Endodermal cell (in vitro differentiated cells): Measurements from ENCODE around the gene ZZZ3. TPM values are rescaled to one million over a fixed set of nuclear protein-coding genes. Genes with fewer than 3 reads are reported as not detected.

Experiments
- DNase-seq: peaks from one replicate; pipeline ENCODE4 v3.0.0-alpha.2; 2017
- H3K27ac ChIP-seq: 2 replicates; pipeline ENCODE4 v1.5.1; 2013; ENCODE audit warnings: mild to moderate bottlenecking, low read depth, low read length, moderate library complexity
- H3K27me3 ChIP-seq: 2 replicates; pipeline ENCODE4 v1.6.1; 2013; ENCODE audit warnings: mild to moderate bottlenecking, low read length, moderate library complexity; ENCODE audit not compliant: insufficient read depth, control insufficient read depth, poor library complexity, severe bottlenecking
- H3K36me3 ChIP-seq: 2 replicates; pipeline ENCODE4 v1.7.0; 2013; ENCODE audit warnings: mild to moderate bottlenecking, low read length, moderate library complexity; ENCODE audit not compliant: control insufficient read depth, insufficient read depth
- H3K4me1 ChIP-seq: one replicate; pipeline ENCODE4 v1.7.0; 2013; ENCODE audit warnings: low read length; ENCODE audit not compliant: control insufficient read depth, insufficient read depth
- H3K4me3 ChIP-seq: 2 replicates; pipeline ENCODE4 v1.5.1; 2013; ENCODE audit warnings: mild to moderate bottlenecking, low read length, moderate library complexity
- H3K9ac ChIP-seq: 2 replicates; pipeline ENCODE4 v1.6.1; 2013; ENCODE audit warnings: mild to moderate bottlenecking, low read length, moderate library complexity; ENCODE audit not compliant: poor library complexity, severe bottlenecking; ENCODE audit errors: extremely low read depth
- H3K9me3 ChIP-seq: 2 replicates; pipeline ENCODE4 v1.6.1; 2013; ENCODE audit warnings: mild to moderate bottlenecking, low read length, moderate library complexity; ENCODE audit not compliant: control insufficient read depth
- H3K27ac Mint-ChIP-seq: 2 replicates; pipeline ENCODE4 v1.8.0; 2020; ENCODE audit warnings: mixed read lengths
- H3K27me3 Mint-ChIP-seq: 2 replicates; pipeline ENCODE4 v1.8.0; 2021; ENCODE audit warnings: mild to moderate bottlenecking, mixed read lengths; ENCODE audit not compliant: insufficient read depth
- H3K36me3 Mint-ChIP-seq: 2 replicates; pipeline ENCODE4 v1.8.0; 2020; ENCODE audit warnings: low read depth, mixed read lengths
- H3K4me1 Mint-ChIP-seq: 2 replicates; pipeline ENCODE4 v1.8.0; 2020; ENCODE audit warnings: mixed read lengths
- H3K4me3 Mint-ChIP-seq: 2 replicates; pipeline ENCODE4 v1.8.0; 2020; ENCODE audit warnings: mild to moderate bottlenecking, moderate library complexity, mixed read lengths
- H3K9me3 Mint-ChIP-seq: 2 replicates; pipeline ENCODE4 v1.8.0; 2020; ENCODE audit warnings: mild to moderate bottlenecking, mixed read lengths
- WGBS, 2 experiments: methylation state at CpG; one replicate each; pipeline versions ENCODE4 v1.1.5 to v1.1.7; 2013; ENCODE audit warnings: missing lambda C conversion rate in 2 of 2, mixed read lengths in 1 of 2; ENCODE audit not compliant: insufficient coverage in 1 of 2, insufficient read length in 1 of 2; 5-methylcytosine and 5-hydroxymethylcytosine counted together
- long read RNA-seq, 4 experiments: library from polyadenylated mRNA in 2 of 4; library from RNA in 1 of 4; library from capped mRNA in 1 of 4; stranded (forward) in 3 of 4; unstranded in 1 of 4; transcript quantifications; one replicate each; pipeline ENCODE4 v2.0.0, GENCODE V29; 2020 to 2021; ENCODE audit warnings: inconsistent platforms in 1 of 4
- polyA plus RNA-seq, 2 experiments: library from polyadenylated mRNA; stranded (reverse); fragments of 50-300 nt; gene quantifications; one replicate each; pipeline ENCODE4 v1.2.3, GENCODE V29; 2013
- total RNA-seq, 2 donors: library from RNA; stranded (reverse); fragmentation: NEBNext Ultra II Directional in 1 of 2; extraction: Animal tissue kit (Norgen Biotek cat#: 25700) in 1 of 2; gene quantifications; 2 replicates in 1 of 2; 3 replicates in 1 of 2; pipeline ENCODE4 v1.2.1, GENCODE V29; 2021
- TF ChIP-seq, protein P1 (sequence below): fragments of 200-600 bp; sonication (generic); conservative IDR thresholded peaks from 2 replicates; pipeline ENCODE4 v1.5.0; 2021; ENCODE audit warnings: antibody characterized with exemption, mild to moderate bottlenecking

The ZZZ3 gene
- total RNA-seq = 10 to 100 TPM; 55.4 to 56.2 TPM
- 42.0 TPM for polyA plus RNA-seq (2013, experiment 1 of 2)
- 41.8 TPM for polyA plus RNA-seq (2013, experiment 2 of 2)
- long read RNA-seq, experiment 1, full-length matches to known transcripts = 1 of 14 reads
- long read RNA-seq, experiment 1, partial matches to known transcripts = 5 of 14 reads
- long read RNA-seq, experiment 1, other reads (novel, unspliced or antisense) = 8 of 14 reads
- long read RNA-seq, experiment 2, full-length matches to known transcripts = 18 of 88 reads
- long read RNA-seq, experiment 2, partial matches to known transcripts = 8 of 88 reads
- long read RNA-seq, experiment 2, other reads (novel, unspliced or antisense) = 62 of 88 reads
- long read RNA-seq, experiment 3, full-length matches to known transcripts = 25 of 189 reads
- long read RNA-seq, experiment 3, partial matches to known transcripts = 30 of 189 reads
- long read RNA-seq, experiment 3, other reads (novel, unspliced or antisense) = 134 of 189 reads
- long read RNA-seq, experiment 4, partial matches to known transcripts = 16 of 23 reads
- long read RNA-seq, experiment 4, other reads (novel, unspliced or antisense) = 4 of 23 reads

DNA sequence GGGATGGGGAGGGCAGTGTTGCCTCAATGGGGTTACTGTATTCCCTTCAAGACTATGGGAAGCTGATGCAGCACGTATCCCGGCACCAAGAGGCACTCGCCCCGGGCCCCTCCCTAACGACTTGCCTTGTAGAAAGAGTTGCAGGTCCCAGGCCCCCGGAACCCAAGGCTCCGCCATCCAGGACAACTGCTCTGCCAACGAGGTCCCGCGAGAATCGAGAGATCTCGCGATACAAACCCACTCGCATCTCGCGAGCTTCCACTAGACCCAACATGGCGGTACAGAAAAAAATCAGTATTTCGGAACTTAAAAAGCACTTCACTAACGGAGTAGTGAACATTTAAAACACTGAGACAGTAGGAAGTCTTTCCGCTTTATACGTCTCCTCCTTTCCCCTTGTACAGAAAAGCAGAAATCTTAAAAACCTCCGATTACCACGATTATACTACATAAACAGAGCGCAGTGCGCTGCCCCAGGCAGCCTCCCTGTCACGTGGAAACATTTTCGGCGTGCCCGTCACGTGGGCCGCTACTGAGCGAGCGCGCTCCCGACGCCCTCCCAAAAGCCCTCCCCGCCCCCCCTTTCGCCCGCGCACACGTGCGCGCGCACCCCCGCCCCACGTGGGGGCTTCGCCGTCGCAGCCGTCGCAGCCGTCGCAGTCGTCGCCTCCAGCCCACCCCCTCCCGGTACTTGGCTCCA, at the start of gene ZZZ3:
Gene ZZZ3 (minus strand): TSS at position 199 of the 700 bp plus-strand sequence. CDS start 49,304 bp downstream, outside the sequence.
- no peaks in the 10 kb centered on the region for H3K4me1 ChIP-seq
- TF ChIP-seq, protein P1, sequence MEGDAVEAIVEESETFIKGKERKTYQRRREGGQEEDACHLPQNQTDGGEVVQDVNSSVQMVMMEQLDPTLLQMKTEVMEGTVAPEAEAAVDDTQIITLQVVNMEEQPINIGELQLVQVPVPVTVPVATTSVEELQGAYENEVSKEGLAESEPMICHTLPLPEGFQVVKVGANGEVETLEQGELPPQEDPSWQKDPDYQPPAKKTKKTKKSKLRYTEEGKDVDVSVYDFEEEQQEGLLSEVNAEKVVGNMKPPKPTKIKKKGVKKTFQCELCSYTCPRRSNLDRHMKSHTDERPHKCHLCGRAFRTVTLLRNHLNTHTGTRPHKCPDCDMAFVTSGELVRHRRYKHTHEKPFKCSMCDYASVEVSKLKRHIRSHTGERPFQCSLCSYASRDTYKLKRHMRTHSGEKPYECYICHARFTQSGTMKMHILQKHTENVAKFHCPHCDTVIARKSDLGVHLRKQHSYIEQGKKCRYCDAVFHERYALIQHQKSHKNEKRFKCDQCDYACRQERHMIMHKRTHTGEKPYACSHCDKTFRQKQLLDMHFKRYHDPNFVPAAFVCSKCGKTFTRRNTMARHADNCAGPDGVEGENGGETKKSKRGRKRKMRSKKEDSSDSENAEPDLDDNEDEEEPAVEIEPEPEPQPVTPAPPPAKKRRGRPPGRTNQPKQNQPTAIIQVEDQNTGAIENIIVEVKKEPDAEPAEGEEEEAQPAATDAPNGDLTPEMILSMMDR = no peak
- H3K36me3 ChIP-seq = no peaks in the 10 kb centered on the region
- peak within 1 kb of the TSS; percentile 98 for H3K27ac ChIP-seq
- peak within 1 kb of the TSS; percentile 99 for H3K4me3 ChIP-seq
- DNase-seq = peak; percentile 96
- peak within 1 kb of the TSS; percentile 94 for H3K4me3 Mint-ChIP-seq
- H3K27me3 ChIP-seq = no peaks in the 10 kb centered on the region
- H3K9me3 Mint-ChIP-seq = no peaks in the 10 kb centered on the region
- WGBS, 2 experiments = 0% methylated on average over 20 to 54 of the region's 56 CpGs
- peak within 1 kb of the TSS; percentile 99 for H3K27ac Mint-ChIP-seq
- H3K27me3 Mint-ChIP-seq = no peaks in the 10 kb centered on the region
- H3K4me1 Mint-ChIP-seq = peaks cover 22% of the 10 kb centered on the region
- peak within 1 kb of the TSS; percentile 97 for H3K9ac ChIP-seq
- H3K9me3 ChIP-seq = no peaks in the 10 kb centered on the region
- peaks cover 2% of the 10 kb centered on the region for H3K36me3 Mint-ChIP-seq

DNA sequence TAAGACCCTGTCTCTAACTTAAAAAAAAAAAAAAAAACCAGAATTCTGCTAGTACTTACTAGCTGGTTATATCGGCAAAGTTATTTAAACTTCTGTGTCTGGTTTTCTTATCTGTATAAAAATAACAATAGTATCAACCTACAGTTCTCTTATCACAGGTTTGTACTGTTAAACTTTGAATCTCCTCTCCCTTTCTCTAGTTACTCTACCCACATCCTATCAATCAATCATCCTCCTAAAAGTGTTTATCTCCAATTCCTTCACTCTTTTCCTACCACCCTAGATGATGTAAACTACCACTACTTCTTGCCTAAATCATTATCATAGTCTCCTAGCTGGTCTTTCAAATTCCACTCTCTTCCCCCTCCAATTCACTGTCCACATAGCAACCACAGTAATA, 49.6 kb upstream of the ZZZ3 start:
- Histone ChIP-seq H3K4me3 (no peak overlapping the region), H3K4me1 (peaks cover under 1% of the 10 kb centered on the region), H3K36me3 (peaks cover 50% of the 10 kb centered on the region), H3K9ac (no peak overlapping the region), H3K27ac (no peak overlapping the region), H3K27me3 (no peaks in the 10 kb centered on the region), H3K9me3 (no peaks in the 10 kb centered on the region)
- Mint-ChIP-seq H3K27me3 (no peaks in the 10 kb centered on the region), H3K27ac (no peak overlapping the region), H3K9me3 (no peaks in the 10 kb centered on the region), H3K4me3 (no peak overlapping the region), H3K36me3 (peaks cover 38% of the 10 kb centered on the region), H3K4me1 (no peaks in the 10 kb centered on the region)
- TF ChIP-seq, protein P1 = no peak
- no CpG with 5 or more reads among the region's 1 CpG for WGBS, 2 experiments
- no peak for DNase-seq

DNA sequence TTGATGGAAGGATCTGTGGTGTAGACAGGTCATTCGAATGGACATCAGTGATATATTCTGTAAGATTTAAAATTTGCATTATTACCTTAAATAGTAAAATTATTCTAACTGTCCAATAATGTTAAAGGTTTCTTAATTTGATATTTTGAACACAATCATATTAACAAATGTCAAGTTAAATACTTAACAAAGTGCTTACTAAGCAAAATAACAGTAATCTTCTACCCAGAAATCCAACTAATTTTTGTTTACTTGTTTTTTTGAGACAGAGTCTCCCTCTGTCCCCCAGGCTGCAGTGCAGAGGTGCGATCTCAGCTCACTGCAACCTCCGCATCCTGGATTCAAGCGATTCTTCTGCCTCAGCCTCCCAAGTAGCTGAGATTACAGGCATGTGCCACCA, 43.2 kb upstream of the ZZZ3 start:
- Histone ChIP-seq H3K9ac (no peak overlapping the region), H3K4me1 (peaks cover 3% of the 10 kb centered on the region), H3K9me3 (no peaks in the 10 kb centered on the region), H3K36me3 (peaks cover 83% of the 10 kb centered on the region), H3K27ac (no peak overlapping the region), H3K4me3 (no peak overlapping the region), H3K27me3 (no peaks in the 10 kb centered on the region)
- H3K36me3 Mint-ChIP-seq = peaks cover 67% of the 10 kb centered on the region
- H3K9me3 Mint-ChIP-seq = no peaks in the 10 kb centered on the region
- TF ChIP-seq, protein P1 = no peak
- WGBS, 2 experiments = 96 to 99% methylated on average over 3 of the region's 4 CpGs
- H3K4me3 Mint-ChIP-seq = no peak overlapping the region
- H3K4me1 Mint-ChIP-seq = no peaks in the 10 kb centered on the region
- no peaks in the 10 kb centered on the region for H3K27me3 Mint-ChIP-seq
- H3K27ac Mint-ChIP-seq = no peak overlapping the region
- DNase-seq = no peak
